GM12878 (cell line): ENCODE data around the gene PXT1. TPM values are rescaled to one million over a fixed set of nuclear protein-coding genes. Genes with fewer than 3 reads are reported as not detected.

Experiments
- ATAC-seq: fragments of 200-7000 bp; cut with Tn5 transposase; 3 replicates; pipeline ENCODE4 v1.9.1; 2020; ENCODE audit warnings: mild to moderate bottlenecking, moderate library complexity
- BruUV-seq: library from RNA; stranded (reverse); fragments of 400-500 nt; replicated peaks from 2 replicates; lab custom pipeline; 2021; lab: Mats Ljungman, UMichigan
- CTCF ChIA-PET: fragments of 300-600 bp; sonication (Branson Sonifier 250); formaldehyde crosslinking; extraction: SDS; loops from one replicate; lab custom pipeline; 2021; ENCODE audit warnings: inconsistent platforms; lab: Yijun Ruan, JAX
- POLR2A ChIA-PET: fragments of 350-600 bp; formaldehyde crosslinking; extraction: SDS; loops from one replicate; lab custom pipeline; 2021; ENCODE audit warnings: inconsistent platforms; lab: Charles Lee
- RAD21 ChIA-PET: fragments of 300-600 bp; sonication (Branson Sonifier 250); formaldehyde crosslinking; loops from one replicate; lab custom pipeline; 2023; ENCODE audit warnings: antibody characterized with exemption; ENCODE audit not compliant: unreplicated experiment; lab: Charles Lee
- SMC1A ChIA-PET: fragments of 300-600 bp; sonication (Branson Sonifier 250); formaldehyde crosslinking; loops from one replicate; lab custom pipeline; 2023; ENCODE audit not compliant: unreplicated experiment, uncharacterized antibody; lab: Charles Lee
- DNase-seq: peaks from one replicate; pipeline ENCODE4 v3.0.0-alpha.2; 2011; ENCODE audit warnings: low read depth, low spot score
- FAIRE-seq: peaks from 3 replicates; lab custom pipeline; 2011; peaks lifted over from hg19 to GRCh38; lab: Jason Lieb, UNC
- H2AFZ ChIP-seq: 2 replicates; pipeline ENCODE4 v1.6.0; 2011; ENCODE audit warnings: low read depth, low read length, control low read depth; ENCODE audit not compliant: control insufficient read depth
- H3K27ac ChIP-seq: 2 replicates; pipeline ENCODE4 v1.5.1; 2011; ENCODE audit warnings: control low read depth; ENCODE audit not compliant: control insufficient read depth, insufficient read depth
- H3K27me3 ChIP-seq, 2 experiments: replicated peaks in 1 of 2; 2 replicates each; pipeline versions ENCODE4 v1.6.0 to v1.6.1; 2011; ENCODE audit warnings: low read length in 1 of 2; ENCODE audit not compliant: control insufficient read depth in 2 of 2, insufficient read depth in 2 of 2
- H3K36me3 ChIP-seq, 2 experiments: 2 replicates each; pipeline ENCODE4 v1.5.1; 2011; ENCODE audit warnings: low read length in 1 of 2; ENCODE audit not compliant: control insufficient read depth in 2 of 2, insufficient read depth in 2 of 2
- H3K4me1 ChIP-seq: 2 replicates; pipeline ENCODE4 v1.6.1; 2011; ENCODE audit warnings: mild to moderate bottlenecking, low read length, moderate library complexity, mixed read lengths; ENCODE audit not compliant: control insufficient read depth, insufficient read depth
- H3K4me2 ChIP-seq: 2 replicates; pipeline ENCODE4 v1.6.0; 2011; ENCODE audit warnings: control low read depth; ENCODE audit not compliant: control insufficient read depth, insufficient read depth
- H3K4me3 ChIP-seq: fragments of 200-600 bp; sonication (generic); 2 replicates; pipeline ENCODE4 v1.5.1; 2016
- H3K79me2 ChIP-seq: 2 replicates; pipeline ENCODE4 v1.6.0; 2011; ENCODE audit warnings: low read length; ENCODE audit not compliant: control insufficient read depth, insufficient read depth
- H3K9ac ChIP-seq: 2 replicates; pipeline ENCODE4 v1.8.0; 2011; ENCODE audit warnings: low read length, control low read depth, mixed read lengths; ENCODE audit not compliant: control insufficient read depth, insufficient read depth
- H3K9me3 ChIP-seq: replicated peaks from 3 replicates; pipeline ENCODE4 v1.5.1; 2011; ENCODE audit warnings: mild to moderate bottlenecking, low read length; ENCODE audit not compliant: control insufficient read depth, insufficient read depth
- H4K20me1 ChIP-seq: 2 replicates; pipeline ENCODE4 v1.6.0; 2011; ENCODE audit not compliant: control insufficient read depth, insufficient read depth
- FOXM1 ChIP-seq: IDR thresholded peaks from 2 replicates; pipeline ENCODE4 v1.6.1; 2012; ENCODE audit warnings: low read depth, mild to moderate bottlenecking, inconsistent platforms, low read length, moderate library complexity
- HDAC6 ChIP-seq: fragments of 200-600 bp; sonication (generic); IDR thresholded peaks from one replicate; pipeline ENCODE4 v1.8.0; 2017; ENCODE audit warnings: antibody characterized with exemption; ENCODE audit not compliant: unreplicated experiment
- KDM1A ChIP-seq: fragments of 200-600 bp; sonication (generic); IDR thresholded peaks from 2 replicates; pipeline ENCODE4 v1.6.1; 2016; ENCODE audit warnings: borderline replicate concordance
- RB1 ChIP-seq: fragments of 450-650 bp; formaldehyde crosslinking; IDR thresholded peaks from 2 replicates; pipeline ENCODE4 v1.6.1; 2017; ENCODE audit warnings: mild to moderate bottlenecking, borderline replicate concordance
- SREBF2 ChIP-seq: IDR thresholded peaks from 2 replicates; pipeline ENCODE4 v1.6.1; 2012; ENCODE audit warnings: mild to moderate bottlenecking, low read length
- STAT3 ChIP-seq: IDR thresholded peaks from 2 replicates; pipeline ENCODE4 v1.6.1; 2011; ENCODE audit warnings: low read depth, low read length, improper control_type of control experiment
- WGBS: methylation state at CpG from one replicate; pipeline ENCODE4 v1.1.6; 2016; ENCODE audit warnings: low lambda C conversion rate; ENCODE audit not compliant: insufficient replicate concordance, insufficient coverage; ENCODE audit errors: missing lambda C conversion rate; 5-methylcytosine and 5-hydroxymethylcytosine counted together
- in situ Hi-C: fragments of 300-500 bp; cut with MboI; formaldehyde crosslinking; loops from 9 replicates; pipeline ENCODE4 v1.14.3; 2018; ENCODE audit warnings: mixed read lengths
- intact Hi-C: fragments of 100-400 bp; cut with micrococcal nuclease; formaldehyde crosslinking; loops from one replicate; pipeline ENCODE4 v1.14.2; 2022; ENCODE audit not compliant: unreplicated experiment
- polyA plus RNA-seq, 11 experiments: library from polyadenylated mRNA; depleted of rRNA in 4 of 11; unstranded in 6 of 11; stranded (reverse) in 5 of 11; fragments of >200 nt; fragmentation: Nextera tagmentation in 4 of 11; fragmentation: Illumina TruSeq in 1 of 11; extraction: Ambion mirVana in 4 of 11; extraction: Trizol in 1 of 11; gene quantifications; 1 replicate in 1 of 11; 2 replicates in 10 of 11; pipeline versions ENCODE4 v1.2.1 to v1.2.3, GENCODE V29; 2011 to 2016; ENCODE audit warnings: inconsistent platforms in 2 of 11, missing spikeins in 2 of 11, low read depth in 1 of 11
- total RNA-seq, 4 experiments: library from RNA; depleted of rRNA in 3 of 4; stranded (reverse); fragments of >200 nt in 3 of 4; fragmentation: Illumina TruSeq in 1 of 4; extraction: Trizol in 1 of 4; gene quantifications; 2 replicates each; pipeline versions ENCODE4 v1.2.1 to v1.2.3, GENCODE V29; 2013 to 2021
- TF ChIP-seq, protein P1 (sequence below): IDR thresholded peaks from 2 replicates; pipeline ENCODE4 v1.6.1; 2011; ENCODE audit warnings: low read depth, mild to moderate bottlenecking, low read length, moderate library complexity, borderline replicate concordance; ENCODE audit errors: extremely low read depth
- TF ChIP-seq, protein P2 (sequence below): fragments of 450-650 bp; IDR thresholded peaks from 2 replicates; pipeline ENCODE4 v1.6.1; 2017; ENCODE audit warnings: antibody characterized with exemption, mild to moderate bottlenecking, moderate library complexity
- TF ChIP-seq, protein P3 (sequence below): fragments of 150-350 bp; IDR thresholded peaks from 2 replicates; pipeline ENCODE4 v1.6.1; 2016; ENCODE audit warnings: low read depth, low read length
- TF ChIP-seq, protein P4 (sequence below): IDR thresholded peaks from 2 replicates; pipeline ENCODE4 v1.6.1; 2012; ENCODE audit warnings: low read depth, low read length, improper control_type of control experiment

Gene PXT1
- total and polyA plus RNA-seq, 10 of the 15 experiments (the other 5 are each of a cell fraction or from before 2014, with no cell fraction given) = 0.27 to 2.9 (median 0.50) TPM

DNA sequence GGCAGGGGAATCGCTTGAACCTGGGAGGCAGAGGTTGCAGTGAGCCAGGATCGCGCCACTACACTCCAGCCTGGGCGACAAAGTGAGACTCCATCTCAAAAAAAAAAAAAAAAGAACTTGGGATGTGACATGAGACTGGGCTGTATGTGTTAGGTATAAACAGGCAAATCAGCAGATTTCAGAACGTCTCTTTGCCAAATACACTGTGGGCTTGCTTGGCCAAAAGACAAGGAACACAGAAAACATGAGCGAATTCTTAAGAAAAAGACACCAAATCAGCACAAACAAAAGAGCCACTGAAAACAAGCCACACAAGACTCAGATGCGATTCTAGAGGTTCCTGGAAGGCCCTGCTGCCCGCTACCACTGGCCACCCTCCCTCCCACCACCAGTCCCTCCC lies 67.7 kb downstream of the PXT1 start:
- Histone ChIP-seq H4K20me1 (no peaks in the 10 kb centered on the region), H3K36me3 (no peaks in the 10 kb centered on the region), H3K4me1 (peaks cover 19% of the 10 kb centered on the region), H3K4me2 (no peak overlapping the region), H3K27me3 (no peaks in the 10 kb centered on the region), H2AFZ (no peak overlapping the region), H3K9me3 (no peaks in the 10 kb centered on the region), H3K4me3 (no peak overlapping the region), H3K9ac (no peak overlapping the region), H3K27ac (no peak overlapping the region), H3K79me2 (no peaks in the 10 kb centered on the region)
- SMC1A ChIA-PET = no interaction called here
- TF ChIP-seq, protein P1, sequence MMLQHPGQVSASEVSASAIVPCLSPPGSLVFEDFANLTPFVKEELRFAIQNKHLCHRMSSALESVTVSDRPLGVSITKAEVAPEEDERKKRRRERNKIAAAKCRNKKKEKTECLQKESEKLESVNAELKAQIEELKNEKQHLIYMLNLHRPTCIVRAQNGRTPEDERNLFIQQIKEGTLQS = no peak
- TF ChIP-seq FOXM1 (no peak), SREBF2 (no peak)
- ATAC-seq (no peak), DNase-seq (no peak), FAIRE-seq (no peak)
- BruUV-seq = no TSS peak
- WGBS = 64% methylated on average over 8 of the region's 8 CpGs
- RAD21 ChIA-PET = no interaction called here
- POLR2A ChIA-PET = no interaction called here
- intact Hi-C loops = no loop called here
- CTCF ChIA-PET = no interaction called here
- in situ Hi-C loops = no loop called here

DNA sequence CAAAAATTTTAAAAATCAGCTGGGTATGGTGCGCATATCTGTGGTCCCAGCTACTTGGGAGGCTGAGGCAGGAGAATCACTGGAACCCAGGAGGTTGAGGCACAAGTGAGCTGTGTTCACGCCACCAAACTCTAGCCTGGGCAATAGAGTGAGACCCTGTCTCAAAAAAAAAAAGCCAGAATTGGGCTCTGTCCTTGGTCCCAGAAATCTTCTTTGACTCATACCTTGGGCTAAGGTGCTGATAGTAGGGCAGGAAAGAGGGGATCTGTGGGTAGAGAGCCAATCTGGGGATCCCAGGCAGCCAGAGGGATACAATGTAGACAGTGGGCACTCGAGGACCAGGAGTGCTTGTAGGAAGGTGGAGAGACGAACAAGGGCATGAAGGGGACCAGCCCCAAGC lies 68.5 kb downstream of the PXT1 start:
- in situ Hi-C loops = no loop called here
- 42% methylated on average over 4 of the region's 4 CpGs for WGBS
- ChIA-PET POLR2A (no interaction called here), SMC1A (no interaction called here), CTCF (interaction anchor here (0.5 to 0.9 kb wide), 2 partner anchors 14 to 27 kb away, joined by 3 to 5 read pairs; no protein-coding TSS in a partner anchor), RAD21 (interaction anchor here (0.9 kb wide), 1 partner anchor 16 kb away, joined by 3 read pairs; no protein-coding TSS in a partner anchor)
- ATAC-seq (no peak), FAIRE-seq (no peak), DNase-seq (no peak)
- Histone ChIP-seq H3K9ac (no peak overlapping the region), H3K36me3 (no peaks in the 10 kb centered on the region), H3K79me2 (no peaks in the 10 kb centered on the region), H3K4me1 (peaks cover 19% of the 10 kb centered on the region), H3K4me3 (no peak overlapping the region), H3K9me3 (no peaks in the 10 kb centered on the region), H3K27me3 (no peaks in the 10 kb centered on the region), H2AFZ (no peak overlapping the region), H3K4me2 (no peak overlapping the region), H4K20me1 (no peaks in the 10 kb centered on the region), H3K27ac (no peak overlapping the region)
- BruUV-seq = no TSS peak
- intact Hi-C loops = no loop called here
- TF ChIP-seq RB1 (no peak), FOXM1 (no peak), KDM1A (no peak), HDAC6 (no peak), STAT3 (no peak)
- TF ChIP-seq, protein P2, sequence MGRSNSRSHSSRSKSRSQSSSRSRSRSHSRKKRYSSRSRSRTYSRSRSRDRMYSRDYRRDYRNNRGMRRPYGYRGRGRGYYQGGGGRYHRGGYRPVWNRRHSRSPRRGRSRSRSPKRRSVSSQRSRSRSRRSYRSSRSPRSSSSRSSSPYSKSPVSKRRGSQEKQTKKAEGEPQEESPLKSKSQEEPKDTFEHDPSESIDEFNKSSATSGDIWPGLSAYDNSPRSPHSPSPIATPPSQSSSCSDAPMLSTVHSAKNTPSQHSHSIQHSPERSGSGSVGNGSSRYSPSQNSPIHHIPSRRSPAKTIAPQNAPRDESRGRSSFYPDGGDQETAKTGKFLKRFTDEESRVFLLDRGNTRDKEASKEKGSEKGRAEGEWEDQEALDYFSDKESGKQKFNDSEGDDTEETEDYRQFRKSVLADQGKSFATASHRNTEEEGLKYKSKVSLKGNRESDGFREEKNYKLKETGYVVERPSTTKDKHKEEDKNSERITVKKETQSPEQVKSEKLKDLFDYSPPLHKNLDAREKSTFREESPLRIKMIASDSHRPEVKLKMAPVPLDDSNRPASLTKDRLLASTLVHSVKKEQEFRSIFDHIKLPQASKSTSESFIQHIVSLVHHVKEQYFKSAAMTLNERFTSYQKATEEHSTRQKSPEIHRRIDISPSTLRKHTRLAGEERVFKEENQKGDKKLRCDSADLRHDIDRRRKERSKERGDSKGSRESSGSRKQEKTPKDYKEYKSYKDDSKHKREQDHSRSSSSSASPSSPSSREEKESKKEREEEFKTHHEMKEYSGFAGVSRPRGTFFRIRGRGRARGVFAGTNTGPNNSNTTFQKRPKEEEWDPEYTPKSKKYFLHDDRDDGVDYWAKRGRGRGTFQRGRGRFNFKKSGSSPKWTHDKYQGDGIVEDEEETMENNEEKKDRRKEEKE = no peak
- TF ChIP-seq, protein P3, sequence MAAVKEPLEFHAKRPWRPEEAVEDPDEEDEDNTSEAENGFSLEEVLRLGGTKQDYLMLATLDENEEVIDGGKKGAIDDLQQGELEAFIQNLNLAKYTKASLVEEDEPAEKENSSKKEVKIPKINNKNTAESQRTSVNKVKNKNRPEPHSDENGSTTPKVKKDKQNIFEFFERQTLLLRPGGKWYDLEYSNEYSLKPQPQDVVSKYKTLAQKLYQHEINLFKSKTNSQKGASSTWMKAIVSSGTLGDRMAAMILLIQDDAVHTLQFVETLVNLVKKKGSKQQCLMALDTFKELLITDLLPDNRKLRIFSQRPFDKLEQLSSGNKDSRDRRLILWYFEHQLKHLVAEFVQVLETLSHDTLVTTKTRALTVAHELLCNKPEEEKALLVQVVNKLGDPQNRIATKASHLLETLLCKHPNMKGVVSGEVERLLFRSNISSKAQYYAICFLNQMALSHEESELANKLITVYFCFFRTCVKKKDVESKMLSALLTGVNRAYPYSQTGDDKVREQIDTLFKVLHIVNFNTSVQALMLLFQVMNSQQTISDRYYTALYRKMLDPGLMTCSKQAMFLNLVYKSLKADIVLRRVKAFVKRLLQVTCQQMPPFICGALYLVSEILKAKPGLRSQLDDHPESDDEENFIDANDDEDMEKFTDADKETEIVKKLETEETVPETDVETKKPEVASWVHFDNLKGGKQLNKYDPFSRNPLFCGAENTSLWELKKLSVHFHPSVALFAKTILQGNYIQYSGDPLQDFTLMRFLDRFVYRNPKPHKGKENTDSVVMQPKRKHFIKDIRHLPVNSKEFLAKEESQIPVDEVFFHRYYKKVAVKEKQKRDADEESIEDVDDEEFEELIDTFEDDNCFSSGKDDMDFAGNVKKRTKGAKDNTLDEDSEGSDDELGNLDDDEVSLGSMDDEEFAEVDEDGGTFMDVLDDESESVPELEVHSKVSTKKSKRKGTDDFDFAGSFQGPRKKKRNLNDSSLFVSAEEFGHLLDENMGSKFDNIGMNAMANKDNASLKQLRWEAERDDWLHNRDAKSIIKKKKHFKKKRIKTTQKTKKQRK = no peak
- TF ChIP-seq, protein P4, sequence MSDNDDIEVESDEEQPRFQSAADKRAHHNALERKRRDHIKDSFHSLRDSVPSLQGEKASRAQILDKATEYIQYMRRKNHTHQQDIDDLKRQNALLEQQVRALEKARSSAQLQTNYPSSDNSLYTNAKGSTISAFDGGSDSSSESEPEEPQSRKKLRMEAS = no peak
